Measurements from ENCODE around the gene NUBP2. TPM values are rescaled to one million over a fixed set of nuclear protein-coding genes. Genes with fewer than 3 reads are reported as not detected.

NUBP2 gene
- total and polyA plus RNA-seq, 10 of the 15 experiments (the other 5 are each of a cell fraction or from before 2014, with no cell fraction given): 1.9 to 129 (median 51.7) TPM

GRCh38 chr16:1771188-1771863 is 11.4 kb upstream of the NUBP2 start, which contains the start of gene NME3 (continued):
- TF ChIP-seq BCL3 (IDR thresholded peaks at IDR 0.05; ENCODE audit: borderline replicate concordance, insufficient read depth, low read depth, low read length, poor library complexity, severe bottlenecking) (no peak), POLR2AphosphoS2 (IDR thresholded peaks at IDR 0.05; ENCODE audit: low read depth, low read length) (peak; percentile 53; the same call in 1 of the 2 replicates), YY1 (IDR thresholded peaks at IDR 0.05; ENCODE audit: low read depth, low read length) (peak; percentile 83; the same call in 1 of the 2 replicates), NR2C2 (IDR thresholded peaks at IDR 0.05; ENCODE audit: borderline replicate concordance, control insufficient read depth, insufficient read length, low read depth) (no peak), ZNF217 (IDR thresholded peaks at IDR 0.05) (no peak), MLLT1 (IDR thresholded peaks at IDR 0.05) (no peak), CHD4 (IDR thresholded peaks at IDR 0.05) (no peak), STAT3 (IDR thresholded peaks at IDR 0.05; ENCODE audit: low read depth, low read length) (no peak), LARP7 (IDR thresholded peaks at IDR 0.05) (peak; percentile 35), ZNF274 (IDR thresholded peaks at IDR 0.05; ENCODE audit: insufficient read depth, insufficient read length) (no peak), BCLAF1 (IDR thresholded peaks at IDR 0.05) (no peak), EP300 (IDR thresholded peaks at IDR 0.05; ENCODE audit: borderline replicate concordance in 1 of 2, control insufficient read depth in 1 of 2, low read depth in 2 of 2, low read length in 2 of 2) (no peak), ZSCAN29 (IDR thresholded peaks at IDR 0.05) (no peak), NFYB (IDR thresholded peaks at IDR 0.05; ENCODE audit: insufficient read depth, low read depth, low read length) (no peak), E2F4 (IDR thresholded peaks at IDR 0.05; ENCODE audit: low read depth, low read length) (no peak), SUZ12 (IDR thresholded peaks at IDR 0.05; ENCODE audit: unreplicated experiment) (no peak), HDAC6 (IDR thresholded peaks at IDR 0.05; ENCODE audit: unreplicated experiment) (no peak), RELB (IDR thresholded peaks at IDR 0.05; ENCODE audit: low read depth) (peak; percentile 82; the same call in 1 of the 2 replicates), DPF2 (IDR thresholded peaks at IDR 0.05) (0 out of 2 replicates have a peak, but pooled peaks have one; percentile 23), POU2F2 (IDR thresholded peaks at IDR 0.05; ENCODE audit: borderline replicate concordance, low read depth, low read length) (no peak), FOXM1 (IDR thresholded peaks at IDR 0.05; ENCODE audit: low read depth, low read length) (no peak), POLR2A (IDR thresholded peaks at IDR 0.05; ENCODE audit: low read depth, low read length) (peak; percentile 54; the same call in 1 of the 2 replicates)
